VCaP (cell line): ENCODE measurements around the gene FER.

Source experiments
- H3K27ac ChIP-seq: fragments of 450-650 bp; 2 replicates; pipeline ENCODE4 v1.5.1; 2017
- CTCF ChIP-seq: fragments of 450-650 bp; conservative IDR thresholded peaks from 2 replicates; pipeline ENCODE4 v1.5.1; 2017; ENCODE audit warnings: mild to moderate bottlenecking, moderate library complexity

Gene FER

GRCh38 chr5:108925073-108925472 lies 177.4 kb downstream of the FER start:
- no peak overlapping the region for H3K27ac ChIP-seq
- no peak for TF ChIP-seq CTCF

GRCh38 chr5:108930107-108930506 lies 182.4 kb downstream of the FER start:
- no peak overlapping the region for H3K27ac ChIP-seq
- no peak for TF ChIP-seq CTCF

- TF ChIP-seq CTCF = no peak
- no peak overlapping the region for H3K27ac ChIP-seq
Observed at GRCh38 chr5:108935611-108936010, 187.9 kb downstream of the FER start.

- H3K27ac ChIP-seq = no peak overlapping the region
- no peak for TF ChIP-seq CTCF
Observed at GRCh38 chr5:108937221-108937620, 189.5 kb downstream of the FER start.

GRCh38 chr5:108940506-108940905 lies 192.8 kb downstream of the FER start:
- TF ChIP-seq CTCF = no peak

GRCh38 chr5:108941746-108942145 lies 194.0 kb downstream of the FER start:
- TF ChIP-seq CTCF = no peak
- H3K27ac ChIP-seq = no peak overlapping the region

More at GRCh38 chr5:108940506-108940905, 192.8 kb downstream of the FER start:
- H3K27ac ChIP-seq = no peak overlapping the region

- H3K27ac ChIP-seq = no peak overlapping the region
- no peak for TF ChIP-seq CTCF
Observed at GRCh38 chr5:108942701-108943100, 195.0 kb downstream of the FER start.

GRCh38 chr5:108945094-108945493 lies 197.4 kb downstream of the FER start:
- H3K27ac ChIP-seq = no peak overlapping the region
- TF ChIP-seq CTCF = no peak
